HG03175 (cell line): Measurements from ENCODE around the gene CNPY4.

ENCODE experiments used
- ATAC-seq: cut with Tn5 transposase; IDR thresholded peaks from one replicate; pipeline ENCODE4 v1.9.1; 2021; ENCODE audit warnings: mild to moderate bottlenecking, moderate library complexity; ENCODE audit not compliant: unreplicated experiment

The CNPY4 gene, protein sequence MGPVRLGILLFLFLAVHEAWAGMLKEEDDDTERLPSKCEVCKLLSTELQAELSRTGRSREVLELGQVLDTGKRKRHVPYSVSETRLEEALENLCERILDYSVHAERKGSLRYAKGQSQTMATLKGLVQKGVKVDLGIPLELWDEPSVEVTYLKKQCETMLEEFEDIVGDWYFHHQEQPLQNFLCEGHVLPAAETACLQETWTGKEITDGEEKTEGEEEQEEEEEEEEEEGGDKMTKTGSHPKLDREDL

DNA sequence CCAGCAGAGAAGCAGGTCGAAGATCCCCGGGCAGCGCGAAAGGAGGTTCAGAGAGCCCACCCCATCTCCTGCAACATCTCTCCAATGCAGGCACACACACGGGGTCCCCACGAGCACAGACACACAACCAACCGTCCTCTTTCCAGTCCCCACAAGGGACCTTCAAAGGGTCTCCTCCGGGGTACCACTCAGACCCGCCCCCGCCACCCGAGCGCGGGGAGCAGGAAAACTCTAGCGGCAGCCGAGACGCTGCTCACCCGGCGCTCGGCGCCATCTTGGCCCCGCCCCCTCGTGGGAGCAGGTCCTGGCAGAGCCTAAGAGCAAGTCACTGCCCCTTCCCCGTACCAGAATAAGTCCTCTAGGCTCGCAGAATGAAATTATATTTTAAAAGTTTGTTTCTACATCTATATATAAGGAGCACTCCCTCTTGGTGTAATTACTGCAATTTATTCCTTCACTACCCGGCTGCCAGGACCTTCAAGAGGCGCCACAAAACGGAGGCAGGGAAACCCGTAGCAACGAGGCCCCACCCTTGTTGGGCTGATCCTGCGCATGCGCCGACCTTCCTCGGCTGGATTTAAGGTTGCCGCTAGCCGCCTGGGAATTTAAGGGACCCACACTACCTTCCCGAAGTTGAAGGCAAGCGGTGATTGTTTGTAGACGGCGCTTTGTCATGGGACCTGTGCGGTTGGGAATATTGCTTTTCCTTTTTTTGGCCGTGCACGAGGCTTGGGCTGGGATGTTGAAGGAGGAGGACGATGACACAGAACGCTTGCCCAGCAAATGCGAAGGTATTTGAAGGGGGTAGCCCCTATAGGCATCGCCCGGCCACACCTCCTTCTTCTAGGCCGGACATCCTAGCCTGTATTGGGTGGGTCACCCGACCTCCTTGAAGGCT is at the start of gene CNPY4, which contains the start of gene TAF6:
TSS of gene CNPY4 (plus strand) at position 563 of the 898 bp plus-strand sequence. CDS start at position 674, 111 bp downstream.
TSS of gene TAF6 (minus strand) at position 287 of the 898 bp plus-strand sequence. CDS start 5,149 bp downstream, outside the sequence.
- peak; percentile 70 for ATAC-seq

DNA sequence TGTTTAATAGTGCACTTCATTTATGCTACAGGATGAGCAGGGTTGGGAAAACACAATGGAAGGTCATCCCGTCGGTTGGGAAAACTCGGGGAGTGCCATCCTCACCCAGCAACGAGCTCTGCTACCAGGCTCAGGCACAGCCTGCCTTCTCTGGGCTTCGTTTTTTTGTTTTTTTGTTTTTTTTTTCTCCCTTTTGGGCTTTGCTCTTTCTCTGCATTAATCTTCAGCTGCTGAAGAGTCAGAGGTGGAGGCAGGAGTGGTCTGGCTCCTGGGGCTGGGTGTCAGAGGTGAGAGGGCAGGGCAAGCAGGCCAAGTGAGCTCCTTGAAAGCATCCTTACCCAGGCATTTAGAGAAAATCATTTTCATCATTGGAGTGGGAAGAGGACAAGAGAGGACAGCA is 49.4 kb upstream of the CNPY4 start:
- no peak for ATAC-seq

DNA sequence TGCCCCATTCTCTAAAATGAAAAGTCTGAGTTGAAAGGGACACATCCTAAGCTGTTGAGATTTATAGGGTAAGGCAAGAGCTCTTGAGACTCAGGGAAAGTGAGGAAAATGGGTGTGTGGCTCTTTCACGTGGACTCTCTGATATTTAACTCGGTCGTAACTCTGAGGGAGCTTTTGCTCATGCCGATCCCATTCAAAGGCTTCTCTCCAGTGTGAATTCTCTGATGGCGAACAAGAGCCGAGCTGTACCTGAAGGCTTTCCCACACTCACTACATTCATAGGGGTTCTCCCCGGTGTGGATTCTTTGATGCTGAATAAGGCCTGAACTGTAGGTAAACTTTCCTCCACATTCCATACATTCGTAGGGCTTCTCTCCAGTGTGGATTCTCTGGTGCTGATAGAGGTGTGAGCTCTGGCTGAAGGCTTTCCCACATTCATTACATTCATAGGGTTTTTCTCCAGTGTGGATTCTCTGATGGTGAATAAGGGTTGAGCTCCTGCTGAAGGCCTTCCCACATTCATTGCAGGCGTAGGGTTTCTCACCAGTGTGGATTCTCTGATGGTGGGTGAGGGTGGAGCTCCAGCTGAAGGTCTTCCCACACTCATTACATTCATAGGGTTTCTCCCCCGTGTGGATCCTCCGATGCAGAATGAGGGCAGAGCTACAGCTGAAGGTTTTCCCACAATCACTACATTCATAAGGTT is 48.3 kb upstream of the CNPY4 start:
- no peak for ATAC-seq

DNA sequence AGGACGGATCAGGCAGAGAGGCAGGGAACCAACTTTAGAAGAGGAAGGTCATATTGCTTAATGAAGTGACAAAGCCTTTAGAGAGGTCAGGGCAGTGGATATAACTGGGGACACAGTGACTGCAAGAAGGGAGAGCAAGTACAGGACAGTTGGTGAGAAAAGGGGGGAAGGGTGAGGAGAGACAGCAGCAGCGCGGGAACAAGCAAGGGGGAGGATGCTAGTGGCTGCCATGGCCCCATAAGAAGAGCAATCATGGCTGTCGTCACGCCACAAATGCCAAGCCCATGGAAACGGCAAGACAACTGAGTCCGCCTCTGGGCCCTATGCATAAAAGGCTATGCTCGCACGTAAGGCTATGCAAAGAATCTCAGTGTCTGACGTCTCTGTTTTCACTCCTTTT is 47.0 kb upstream of the CNPY4 start:
- no peak for ATAC-seq

DNA sequence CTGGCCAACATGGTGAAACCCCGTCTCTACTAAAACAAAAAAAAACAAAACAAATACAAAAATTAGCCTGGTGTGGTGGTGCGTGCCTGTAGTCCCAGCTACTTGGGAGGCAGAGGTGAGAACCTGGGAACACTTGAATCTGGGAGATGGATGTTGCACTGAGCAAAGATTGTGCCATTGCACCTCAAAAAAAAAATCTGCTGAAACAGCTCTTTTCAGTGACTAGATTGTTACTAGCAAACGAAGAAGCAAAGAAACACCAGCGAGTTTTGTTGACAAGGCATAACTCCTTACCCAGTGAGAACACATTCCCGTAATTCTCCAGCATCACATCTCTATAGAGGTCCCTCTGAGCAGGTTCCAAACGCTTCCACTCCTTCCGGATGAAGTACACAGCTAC is 44.6 kb upstream of the CNPY4 start:
- no peak for ATAC-seq

DNA sequence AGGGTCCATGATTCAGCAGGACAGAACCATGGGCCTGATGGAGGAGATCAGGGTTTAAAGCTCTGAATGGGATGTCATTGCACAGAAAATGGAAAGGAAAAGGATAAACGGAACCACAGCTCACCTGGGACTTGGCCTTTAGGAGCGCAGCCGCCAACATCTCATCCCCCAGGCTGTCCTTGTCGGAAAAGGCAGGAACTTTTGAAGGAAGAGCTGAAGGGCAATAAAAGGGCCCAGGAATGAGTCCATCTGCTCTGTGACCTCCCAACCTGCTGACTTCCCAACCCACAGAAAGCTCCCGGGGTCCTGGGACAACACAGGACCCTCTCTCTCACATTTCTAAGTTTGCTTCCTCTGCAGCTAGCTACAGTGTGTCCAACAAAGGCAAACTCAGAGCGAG is 44.0 kb upstream of the CNPY4 start:
- ATAC-seq, result no peak

DNA sequence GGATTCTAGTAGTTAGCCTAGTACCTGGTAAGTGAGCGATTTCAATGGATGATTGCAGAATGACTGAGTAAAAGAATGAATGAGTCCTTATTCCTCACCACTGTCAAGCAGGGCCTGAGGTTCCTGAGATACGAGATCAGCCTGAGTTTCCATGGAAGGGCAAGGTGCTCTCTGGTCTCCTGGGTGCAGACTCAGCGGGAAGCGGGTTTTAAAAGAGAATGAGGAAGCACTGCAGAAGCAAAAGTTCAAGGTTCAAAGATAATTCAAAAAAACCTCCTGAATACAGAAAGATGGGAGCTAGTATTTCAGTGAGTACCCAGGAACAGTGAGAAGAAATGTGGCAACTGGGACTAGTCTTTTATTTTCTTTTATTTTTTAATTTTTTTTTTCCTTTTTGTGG is 42.2 kb upstream of the CNPY4 start:
- no peak for ATAC-seq

DNA sequence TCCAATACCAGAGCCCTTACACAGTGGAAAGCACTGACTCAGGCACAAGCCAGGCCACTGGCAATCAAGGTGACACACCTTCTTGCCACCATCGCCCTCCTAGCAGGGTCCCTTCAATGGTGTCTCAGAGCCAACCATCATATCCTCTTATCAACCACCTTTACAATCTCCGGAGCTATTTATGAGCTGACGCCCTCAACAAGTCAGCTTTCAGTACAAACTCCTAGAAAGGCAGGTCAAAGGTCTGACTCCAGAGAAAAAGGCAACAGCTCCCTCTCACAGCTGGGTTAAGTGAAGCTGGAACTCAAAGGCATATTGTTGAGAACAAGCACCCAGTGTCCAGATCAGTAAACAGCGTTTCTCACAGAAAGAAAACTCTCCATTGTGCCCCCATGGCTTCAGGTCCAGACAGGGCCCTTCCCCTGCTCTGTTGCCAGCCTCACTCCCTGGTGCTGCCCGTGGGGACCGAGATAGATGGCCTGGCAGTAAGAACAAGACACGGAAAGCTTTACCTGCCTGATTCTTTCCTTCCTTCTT is 40.3 kb upstream of the CNPY4 start:
- no peak for ATAC-seq

DNA sequence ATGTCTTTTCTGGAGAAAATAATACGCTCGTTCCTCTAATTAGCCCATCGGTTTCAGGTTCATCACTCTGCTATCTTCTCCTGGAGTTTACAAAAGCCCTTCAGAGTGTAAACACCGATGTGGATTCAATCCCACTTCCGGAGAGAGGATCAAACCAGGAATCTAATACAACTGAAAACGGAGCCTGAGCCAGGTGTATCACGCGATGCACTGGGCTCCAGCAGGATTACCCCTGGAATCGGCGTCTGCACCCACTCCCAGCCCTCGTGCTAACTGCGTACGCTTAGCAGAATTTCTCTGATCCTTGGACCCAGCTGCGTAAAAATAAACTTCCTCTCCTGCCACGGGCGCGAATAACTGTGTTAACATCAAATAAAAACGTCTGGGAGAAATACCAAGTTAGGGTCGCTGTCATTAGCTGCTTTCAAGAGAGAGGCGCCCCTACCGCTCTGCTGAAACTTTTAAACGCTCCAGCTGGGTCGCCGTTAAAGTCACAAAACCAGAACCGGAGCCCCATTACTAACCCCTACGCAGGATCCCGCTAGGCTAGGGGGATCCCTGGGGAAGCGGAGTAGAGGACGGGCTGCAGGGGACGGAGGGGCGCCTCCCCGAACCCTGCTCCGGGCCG is 38.4 kb upstream of the CNPY4 start:
- peak; percentile 15 for ATAC-seq

DNA sequence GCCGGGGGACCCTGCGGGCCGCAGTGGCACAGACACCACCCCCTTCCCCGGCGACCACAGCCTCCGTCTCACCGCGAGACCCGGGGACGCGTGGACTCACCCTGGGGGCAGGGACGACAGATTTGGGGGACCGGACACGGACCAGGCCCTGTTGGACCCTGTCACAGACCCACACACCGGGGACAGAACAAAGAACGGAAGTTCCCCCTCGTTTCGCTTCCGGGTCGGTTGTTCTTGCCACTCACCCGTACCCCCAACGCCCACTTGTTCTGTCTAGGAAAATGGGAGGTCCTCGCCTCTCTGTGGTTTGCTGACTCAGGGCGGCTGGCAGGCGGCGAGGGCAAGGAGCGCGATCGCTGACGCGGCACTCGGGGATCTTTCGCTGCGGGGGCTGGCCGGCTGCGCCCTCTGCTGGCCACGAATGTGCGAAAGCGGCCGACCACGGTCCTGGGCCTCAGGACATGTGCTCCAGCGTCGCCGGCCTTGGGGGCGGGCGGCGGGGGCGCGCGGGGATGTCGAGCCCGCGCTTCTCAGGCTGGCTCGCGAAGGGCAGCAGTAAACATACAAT is 37.8 kb upstream of the CNPY4 start, which contains the start of gene ZNF3:
TSS of gene ZNF3 (minus strand) at position 189 of the 568 bp plus-strand sequence. CDS start 4,366 bp downstream, outside the sequence.
- peak; percentile 80 for ATAC-seq

DNA sequence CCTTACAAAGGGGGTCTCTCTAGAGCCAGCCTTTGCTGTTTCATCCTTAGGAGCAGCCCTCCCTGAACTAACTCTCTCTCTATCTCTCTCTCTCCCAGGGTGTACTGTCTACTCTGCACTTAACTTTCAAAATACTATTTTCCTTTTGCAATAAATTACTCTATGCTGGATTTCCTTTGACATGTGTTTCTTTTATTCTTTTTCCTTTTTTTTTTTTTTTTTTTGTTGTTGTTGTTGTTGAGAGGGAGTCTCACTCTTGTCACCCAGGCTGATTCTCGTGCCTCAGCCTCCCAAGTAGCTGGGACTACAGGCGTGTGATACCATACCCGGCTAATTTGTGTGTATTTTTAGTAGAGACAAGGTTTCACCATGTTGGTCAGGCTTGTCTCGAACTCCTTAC is 36.5 kb upstream of the CNPY4 start:
- ATAC-seq, result no peak

DNA sequence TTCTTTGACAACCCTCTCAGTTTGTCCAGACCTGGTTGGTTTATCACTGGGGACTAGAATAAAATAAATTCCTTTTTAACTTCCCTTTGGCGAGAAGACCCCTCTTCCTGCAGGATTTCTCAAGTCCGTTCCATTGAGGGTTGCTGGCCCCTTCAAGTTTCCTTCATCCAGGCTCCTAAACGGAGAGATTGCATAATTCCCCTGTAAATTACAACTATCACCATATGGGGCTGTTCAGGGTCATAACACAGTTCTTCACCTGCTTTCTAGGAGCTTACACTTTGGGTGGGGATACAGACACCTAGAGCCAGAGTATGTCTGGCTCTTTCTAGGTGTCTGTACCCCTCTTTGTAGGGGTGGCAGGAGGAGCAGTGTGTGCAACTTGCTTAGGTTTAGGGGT is 33.9 kb upstream of the CNPY4 start:
- ATAC-seq, result no peak

DNA sequence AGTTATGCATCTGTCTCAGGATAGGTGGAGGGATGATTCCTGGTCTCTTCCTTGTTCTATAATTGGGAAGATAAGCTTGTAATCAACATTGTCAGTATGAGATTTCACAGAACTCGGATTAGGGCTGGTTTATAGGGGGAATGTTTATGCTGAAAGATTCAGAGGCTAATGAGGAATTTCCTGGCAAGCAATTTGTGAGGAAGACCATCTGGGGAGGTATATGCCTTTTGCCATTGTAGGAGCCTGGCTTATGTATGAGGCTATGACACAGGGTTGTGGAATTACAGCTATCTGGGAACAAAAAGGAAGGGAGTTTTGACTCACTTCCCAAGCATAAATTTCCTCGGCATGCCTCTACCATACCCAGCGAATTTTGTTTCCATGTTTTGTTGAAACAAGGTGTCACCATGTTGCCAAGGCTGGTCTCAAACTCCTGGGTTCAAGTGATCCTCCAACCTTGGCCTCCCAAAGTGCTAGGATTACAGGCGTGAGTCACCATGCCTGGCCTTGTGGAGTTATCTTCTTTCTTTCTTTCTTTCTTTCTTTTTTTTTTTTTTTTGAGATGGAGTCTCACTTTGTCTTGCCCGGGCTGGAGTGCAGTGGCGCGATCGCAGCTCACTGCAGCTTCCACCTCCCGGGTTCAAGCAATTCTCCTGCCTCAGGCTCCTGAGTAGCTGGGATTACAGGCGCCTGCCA is 32.2 kb upstream of the CNPY4 start:
- ATAC-seq, result no peak

DNA sequence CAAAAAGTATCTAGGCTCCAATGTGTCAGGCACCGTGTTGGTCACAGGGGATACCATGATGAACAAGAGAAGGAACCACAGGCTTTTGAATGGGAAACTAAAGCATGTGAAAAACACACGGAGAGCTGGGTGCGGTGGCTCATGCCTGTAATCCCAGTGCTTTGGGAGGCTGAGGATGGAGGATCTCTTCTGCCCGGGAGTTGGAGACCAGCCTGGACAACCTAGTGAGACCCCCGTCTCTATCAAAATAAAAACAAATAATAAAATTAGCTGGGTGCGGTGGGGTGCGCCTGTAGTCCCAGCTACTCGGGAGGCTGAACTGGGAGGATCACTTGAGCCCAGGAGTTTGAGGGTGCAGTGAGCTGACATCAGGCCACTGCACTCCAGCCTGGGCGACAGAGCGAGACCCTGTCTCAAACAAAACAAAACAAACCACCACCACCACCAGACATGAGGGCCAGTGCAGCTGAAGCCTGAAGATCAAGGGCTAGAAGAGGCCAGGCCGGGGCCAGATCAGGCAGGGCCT is 31.3 kb upstream of the CNPY4 start:
- no peak for ATAC-seq

DNA sequence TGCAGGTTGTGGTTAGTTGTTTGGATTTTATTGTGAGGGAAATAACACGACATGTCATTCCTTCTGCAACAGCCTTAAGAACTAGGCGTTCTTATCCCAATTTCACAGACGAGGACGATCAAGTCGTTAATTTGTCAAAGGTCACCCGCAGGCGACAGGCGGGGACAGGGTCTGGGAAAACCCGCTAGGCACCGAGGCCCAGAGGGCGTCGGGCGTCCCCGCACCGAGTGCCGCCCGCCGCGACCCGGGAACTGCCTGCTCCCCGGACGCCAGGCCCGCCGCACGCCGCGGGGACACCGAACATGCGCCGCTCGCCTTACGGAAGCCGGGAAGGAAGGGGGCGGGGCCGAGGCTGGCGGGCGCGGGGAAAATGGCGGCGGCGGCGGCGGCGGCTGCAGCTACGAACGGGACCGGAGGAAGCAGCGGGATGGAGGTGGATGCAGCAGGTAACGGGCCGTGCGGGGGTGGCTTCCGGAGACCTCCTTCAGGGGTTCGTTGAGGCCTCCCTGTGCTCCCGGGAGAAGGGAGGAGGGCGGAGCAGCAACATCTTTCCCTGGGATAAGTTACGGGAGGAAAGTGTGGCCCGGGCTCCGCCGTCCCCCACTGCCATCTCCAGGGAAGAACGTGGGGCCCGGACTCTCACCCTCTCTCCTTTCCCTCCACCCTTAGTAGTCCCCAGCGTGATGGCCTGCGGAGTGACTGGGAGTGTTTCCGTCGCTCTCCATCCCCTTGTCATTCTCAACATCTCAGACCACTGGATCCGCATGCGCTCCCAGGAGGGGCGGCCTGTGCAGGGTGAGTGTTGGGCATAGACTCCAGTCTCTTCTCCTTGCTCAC is 30.6 kb upstream of the CNPY4 start, which contains the start of gene COPS6:
TSS of gene COPS6 (plus strand) at position 349 of the 837 bp plus-strand sequence. CDS start at position 371, 22 bp downstream.
- peak; percentile 57 for ATAC-seq

DNA sequence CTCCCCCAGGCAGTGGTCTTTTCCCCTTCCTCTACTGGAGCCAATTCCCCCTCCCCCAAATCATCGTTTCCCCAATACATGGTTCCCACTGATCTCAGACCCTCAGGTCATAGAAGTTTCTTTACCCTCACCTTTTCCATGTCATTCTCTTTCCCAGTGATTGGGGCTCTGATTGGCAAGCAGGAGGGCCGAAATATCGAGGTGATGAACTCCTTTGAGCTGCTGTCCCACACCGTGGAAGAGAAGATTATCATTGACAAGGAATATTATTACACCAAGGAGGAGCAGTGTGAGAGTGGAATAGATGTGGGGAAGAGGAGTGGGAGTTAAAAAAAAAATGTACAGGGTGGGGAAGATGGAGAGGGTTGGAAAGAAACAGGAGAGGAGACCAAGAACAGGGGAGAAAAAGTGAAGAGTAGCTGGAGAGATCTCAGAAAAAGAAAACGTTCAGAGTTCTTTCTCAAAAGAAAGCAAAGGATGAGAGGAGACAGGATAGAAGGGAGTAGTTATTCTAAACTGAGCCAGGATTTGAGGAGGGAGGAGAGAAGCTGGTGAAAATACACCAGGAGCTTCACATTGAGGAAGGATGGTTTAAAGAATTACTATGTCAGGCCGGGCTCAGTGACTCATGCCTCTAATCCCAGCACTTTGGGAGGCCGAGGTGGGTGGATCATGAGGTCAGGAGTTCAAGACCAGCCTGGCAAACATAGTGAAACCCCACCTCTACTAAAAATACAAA is 29.8 kb upstream of the CNPY4 start:
- no peak for ATAC-seq

DNA sequence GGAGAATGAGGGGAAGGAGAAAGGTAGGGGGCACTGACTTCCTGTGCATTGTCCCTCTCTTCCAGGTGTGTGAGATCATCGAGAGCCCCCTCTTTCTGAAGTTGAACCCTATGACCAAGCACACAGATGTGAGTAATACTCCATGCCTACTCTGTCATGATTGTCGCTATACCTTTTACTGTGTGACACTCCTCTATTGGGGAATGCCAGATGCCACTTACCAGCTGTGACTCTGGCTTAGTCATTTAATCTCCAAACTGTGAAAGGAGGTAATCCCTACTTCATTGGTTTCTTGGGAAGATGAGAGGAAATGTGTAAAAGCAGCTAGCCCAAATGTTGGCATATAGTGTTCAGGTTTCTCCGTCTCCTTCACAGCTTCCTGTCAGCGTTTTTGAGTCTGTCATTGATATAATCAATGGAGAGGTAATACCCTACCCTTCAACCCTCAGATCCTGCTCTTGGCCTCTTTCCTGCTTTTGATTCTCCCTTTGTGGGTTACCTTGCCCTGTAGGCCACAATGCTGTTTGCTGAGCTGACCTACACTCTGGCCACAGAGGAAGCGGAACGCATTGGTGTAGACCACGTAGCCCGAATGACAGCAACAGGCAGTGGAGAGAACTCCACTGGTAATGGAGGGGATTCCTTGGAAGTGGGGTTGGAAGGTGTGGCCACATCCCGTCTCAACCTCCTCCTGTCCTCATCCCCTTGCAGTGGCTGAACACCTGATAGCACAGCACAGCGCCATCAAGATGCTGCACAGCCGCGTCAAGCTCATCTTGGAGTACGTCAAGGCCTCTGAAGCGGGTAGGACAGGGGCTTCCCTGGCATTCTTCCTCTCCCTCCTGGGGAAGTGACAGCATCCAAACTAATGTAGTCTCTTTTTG is 28.7 kb upstream of the CNPY4 start:
- no peak for ATAC-seq
